ENCODE data around the gene SCN4B.

Gene SCN4B

GRCh38 chr11:118128721-118129470 lies 23.7 kb downstream of the SCN4B start:
- DNase-seq: no peak

GRCh38 chr11:118128310-118128709 lies 24.3 kb downstream of the SCN4B start:
- no peak for DNase-seq

- no peak for DNase-seq
These were observed 26.4 kb downstream of the SCN4B start for GRCh38 chr11:118126082-118126838.

- no peak for DNase-seq
These were observed 27.6 kb downstream of the SCN4B start for GRCh38 chr11:118124929-118125535.

- DNase-seq: no peak
These were observed 31.8 kb downstream of the SCN4B start for GRCh38 chr11:118120793-118121192.

GRCh38 chr11:118117790-118118601 lies 34.6 kb downstream of the SCN4B start:
- no peak for DNase-seq

- DNase-seq: no peak
These were observed 37.6 kb downstream of the SCN4B start for GRCh38 chr11:118115048-118115447.

GRCh38 chr11:118114266-118114665 lies 38.4 kb downstream of the SCN4B start:
- no peak for DNase-seq

- DNase-seq: no peak
These were observed 39.8 kb downstream of the SCN4B start for GRCh38 chr11:118112711-118113430.

- no peak for DNase-seq
These were observed 40.9 kb downstream of the SCN4B start for GRCh38 chr11:118111744-118112035.

- DNase-seq: no peak
These were observed 41.4 kb downstream of the SCN4B start for GRCh38 chr11:118111019-118111743.

GRCh38 chr11:118109231-118109630 lies 43.4 kb downstream of the SCN4B start:
- DNase-seq: no peak

- no peak for DNase-seq
These were observed 44.1 kb downstream of the SCN4B start for GRCh38 chr11:118108513-118108912.

- no peak for DNase-seq
These were observed 45.8 kb downstream of the SCN4B start for GRCh38 chr11:118106789-118107335.

- DNase-seq: no peak
These were observed 46.8 kb downstream of the SCN4B start for GRCh38 chr11:118105657-118106305.

- no peak for DNase-seq
These were observed 48.1 kb downstream of the SCN4B start for GRCh38 chr11:118104491-118104890.

GRCh38 chr11:118102721-118103261 lies 49.8 kb downstream of the SCN4B start:
- DNase-seq: no peak

- DNase-seq: no peak
These were observed 51.9 kb downstream of the SCN4B start for GRCh38 chr11:118100691-118101232.

- DNase-seq: no peak
These were observed 52.6 kb downstream of the SCN4B start for GRCh38 chr11:118099838-118100556.
